ENCODE data around the gene SRMS. TPM values are rescaled to one million over a fixed set of nuclear protein-coding genes. Genes with fewer than 3 reads are reported as not detected.

The SRMS gene
- total and polyA plus RNA-seq, 8 donors = 0.08 to 0.27 (median 0.18) TPM; not detected in 3

DNA sequence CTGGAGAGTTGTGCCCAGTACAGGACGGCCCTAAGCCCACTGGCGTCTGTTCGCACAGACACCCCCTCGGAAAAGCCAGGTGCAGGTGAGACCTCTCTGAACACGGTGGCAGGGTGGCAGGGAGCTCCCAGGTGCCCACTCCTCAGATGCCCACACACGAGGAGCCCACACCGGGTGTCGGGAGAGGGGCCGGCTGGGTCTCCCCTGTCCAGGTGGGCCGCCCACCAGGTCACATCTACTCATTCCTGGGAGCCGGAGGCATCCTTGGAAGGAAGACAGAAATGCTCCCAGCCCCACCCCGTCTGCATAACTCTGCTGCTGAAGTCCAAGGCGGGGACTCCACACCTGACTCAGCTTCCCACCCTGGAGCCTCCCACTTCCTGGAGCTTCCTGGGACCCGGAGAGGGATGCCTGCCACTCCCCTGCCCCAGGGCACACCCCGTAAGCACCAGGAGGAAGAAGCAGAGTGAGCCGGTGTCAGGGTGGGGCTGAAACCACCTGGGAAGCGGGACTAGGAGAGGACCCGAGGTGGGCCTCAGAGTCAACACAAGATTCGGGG lies 2.5 kb downstream of the SRMS start:
- intact Hi-C loops (cut with DNase I) = no loop called here
- Histone ChIP-seq H3K27me3 (peaks cover 18 to 62% of the 10 kb centered on the region in 2 donors), H3K4me1 (no peaks in the 10 kb centered on the region), H3K9me3 (no peaks in the 10 kb centered on the region), H3K4me3 (no peak overlapping the region), H3K27ac (no peak overlapping the region), H3K36me3 (no peaks in the 10 kb centered on the region)
- TF ChIP-seq, protein P1, sequence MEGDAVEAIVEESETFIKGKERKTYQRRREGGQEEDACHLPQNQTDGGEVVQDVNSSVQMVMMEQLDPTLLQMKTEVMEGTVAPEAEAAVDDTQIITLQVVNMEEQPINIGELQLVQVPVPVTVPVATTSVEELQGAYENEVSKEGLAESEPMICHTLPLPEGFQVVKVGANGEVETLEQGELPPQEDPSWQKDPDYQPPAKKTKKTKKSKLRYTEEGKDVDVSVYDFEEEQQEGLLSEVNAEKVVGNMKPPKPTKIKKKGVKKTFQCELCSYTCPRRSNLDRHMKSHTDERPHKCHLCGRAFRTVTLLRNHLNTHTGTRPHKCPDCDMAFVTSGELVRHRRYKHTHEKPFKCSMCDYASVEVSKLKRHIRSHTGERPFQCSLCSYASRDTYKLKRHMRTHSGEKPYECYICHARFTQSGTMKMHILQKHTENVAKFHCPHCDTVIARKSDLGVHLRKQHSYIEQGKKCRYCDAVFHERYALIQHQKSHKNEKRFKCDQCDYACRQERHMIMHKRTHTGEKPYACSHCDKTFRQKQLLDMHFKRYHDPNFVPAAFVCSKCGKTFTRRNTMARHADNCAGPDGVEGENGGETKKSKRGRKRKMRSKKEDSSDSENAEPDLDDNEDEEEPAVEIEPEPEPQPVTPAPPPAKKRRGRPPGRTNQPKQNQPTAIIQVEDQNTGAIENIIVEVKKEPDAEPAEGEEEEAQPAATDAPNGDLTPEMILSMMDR (IDR thresholded peaks at IDR 0.05) = no peak
- DNase-seq (no peak), ATAC-seq (peak; percentile 10)

DNA sequence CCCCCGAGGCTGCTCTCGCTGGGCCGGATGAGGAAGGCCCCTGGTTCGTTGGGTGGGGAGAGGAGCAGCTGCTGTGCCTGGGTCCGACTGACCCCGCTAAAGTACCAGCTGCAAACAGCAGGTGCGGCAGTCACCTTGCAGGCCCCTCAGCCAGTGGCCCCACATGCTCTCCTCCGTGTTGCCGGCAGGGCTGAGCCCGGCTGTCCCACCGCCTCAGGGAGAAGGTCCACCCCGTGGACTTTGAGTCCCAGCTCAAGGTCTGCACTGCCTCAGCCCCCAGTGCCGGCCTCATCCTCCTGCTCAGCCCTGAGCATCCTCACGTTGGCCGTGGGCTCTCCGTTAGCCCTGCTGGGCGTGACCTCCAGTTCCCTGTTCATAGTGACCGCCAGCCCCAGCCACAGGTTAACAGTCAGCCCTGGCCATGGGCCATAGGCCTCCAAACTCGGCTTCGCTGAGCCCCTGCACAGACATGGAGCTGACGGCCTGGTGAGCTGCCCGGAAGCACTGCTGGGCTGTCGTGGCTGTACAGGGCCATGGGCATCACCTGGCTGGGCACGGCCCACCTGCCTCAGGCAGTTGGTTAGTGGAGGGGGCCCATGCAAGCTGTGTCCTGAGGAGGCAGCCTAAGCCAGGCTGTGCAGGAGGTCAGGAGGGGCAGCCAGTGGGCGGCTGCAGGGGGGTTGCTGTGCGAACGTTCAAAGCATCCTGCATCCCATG lies 3.1 kb downstream of the SRMS start:
- no peaks in the 10 kb centered on the region for H3K36me3 ChIP-seq
- H3K4me3 ChIP-seq = no peak overlapping the region
- intact Hi-C loops (cut with DNase I) = no loop called here
- DNase-seq (no peak), ATAC-seq (no peak)
- H3K9me3 ChIP-seq = no peaks in the 10 kb centered on the region
- H3K4me1 ChIP-seq = no peaks in the 10 kb centered on the region
- TF ChIP-seq, protein P1 (IDR thresholded peaks at IDR 0.05) = no peak
- H3K27me3 ChIP-seq = peaks cover 18 to 55% of the 10 kb centered on the region in 2 donors
- H3K27ac ChIP-seq = no peak overlapping the region

DNA sequence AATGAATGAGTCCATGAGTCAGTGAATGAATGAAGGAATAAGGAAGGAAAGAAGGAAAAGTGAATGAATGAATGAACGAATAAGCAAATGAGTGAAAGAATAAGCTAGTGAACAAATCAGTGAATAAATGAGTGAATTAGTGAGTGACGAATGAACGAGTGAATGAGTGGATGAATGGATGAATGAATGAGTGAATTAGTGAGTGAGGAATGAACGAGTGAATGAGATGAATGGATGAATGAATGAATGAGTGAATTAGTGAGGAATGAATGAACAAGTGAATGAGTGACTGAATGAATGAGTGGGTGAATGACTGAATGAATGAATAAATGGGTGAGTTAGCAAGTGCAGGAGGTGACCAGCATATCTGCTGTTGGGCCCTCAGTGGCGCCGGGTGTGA lies 3.8 kb downstream of the SRMS start:
- no peak for ATAC-seq
- intact Hi-C loops (cut with DNase I) = no loop called here

DNA sequence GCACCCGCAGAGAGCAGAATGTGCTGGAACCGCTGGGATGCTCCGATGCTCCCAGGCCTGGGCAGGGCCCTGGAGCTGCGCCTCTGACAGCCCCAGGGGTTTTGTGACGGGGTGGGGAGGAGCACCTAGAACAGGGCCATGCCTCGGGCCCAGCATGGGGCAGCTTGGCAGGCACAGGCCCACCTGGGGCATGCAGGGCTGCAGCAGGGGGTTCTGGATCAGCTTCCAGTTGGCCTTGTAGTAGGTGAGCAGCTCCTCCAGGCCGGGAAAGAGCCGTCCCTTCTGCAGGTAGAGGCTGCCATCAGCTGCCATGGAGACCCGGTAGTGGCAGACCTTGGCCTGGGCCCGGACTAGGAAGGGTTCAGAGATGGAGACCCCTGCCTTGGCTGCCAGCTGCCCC lies 4.4 kb downstream of the SRMS start:
- TF ChIP-seq, protein P1 (IDR thresholded peaks at IDR 0.05) = no peak
- Histone ChIP-seq H3K27ac (no peak overlapping the region), H3K27me3 (peaks cover 10 to 42% of the 10 kb centered on the region in 2 donors), H3K36me3 (no peaks in the 10 kb centered on the region), H3K9me3 (no peaks in the 10 kb centered on the region), H3K4me3 (no peak overlapping the region), H3K4me1 (peaks cover 4 to 10% of the 10 kb centered on the region in 2 donors)
- ATAC-seq (no peak), DNase-seq (no peak)
- intact Hi-C loops (cut with DNase I) = no loop called here

More for the DNA sequence above, 3.8 kb downstream of the SRMS start:
- no peaks in the 10 kb centered on the region for H3K36me3 ChIP-seq
- TF ChIP-seq, protein P1 (IDR thresholded peaks at IDR 0.05) = no peak
- peaks cover 0 to 4% of the 10 kb centered on the region in 2 donors for H3K4me1 ChIP-seq
- no peaks in the 10 kb centered on the region for H3K9me3 ChIP-seq
- H3K27ac ChIP-seq = no peak overlapping the region
- no peak overlapping the region for H3K4me3 ChIP-seq
- peaks cover 16 to 49% of the 10 kb centered on the region in 2 donors for H3K27me3 ChIP-seq
- DNase-seq = no peak

DNA sequence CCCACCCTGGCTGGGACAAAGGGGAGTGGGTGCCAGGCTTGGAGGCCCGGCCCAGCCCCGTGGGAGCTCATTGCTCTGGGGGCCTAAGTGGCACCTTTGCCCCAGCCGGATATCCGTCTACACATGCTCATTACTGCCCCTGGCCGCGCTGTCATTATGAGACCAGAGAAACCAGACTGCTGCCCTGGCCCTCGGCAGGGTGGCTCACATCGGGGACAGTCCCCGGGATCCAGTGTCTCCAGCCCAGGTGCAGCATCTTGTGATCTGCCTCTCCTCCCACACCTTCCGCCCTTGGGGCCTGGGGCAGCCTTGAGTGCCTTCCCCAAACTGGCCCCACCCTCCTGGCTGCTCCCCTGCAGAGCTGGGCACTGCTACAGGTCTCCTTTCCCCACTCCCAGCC lies 4.9 kb downstream of the SRMS start:
- intact Hi-C loops (cut with DNase I) = no loop called here
- ATAC-seq = no peak
- DNase-seq = no peak

More for the DNA sequence above, 4.9 kb downstream of the SRMS start:
- no peaks in the 10 kb centered on the region for H3K9me3 ChIP-seq
- peaks cover 6 to 38% of the 10 kb centered on the region in 2 donors for H3K27me3 ChIP-seq
- no peak overlapping the region for H3K27ac ChIP-seq
- TF ChIP-seq, protein P1 (IDR thresholded peaks at IDR 0.05) = no peak
- no peaks in the 10 kb centered on the region for H3K36me3 ChIP-seq
- H3K4me1 ChIP-seq = peaks cover 4 to 14% of the 10 kb centered on the region in 2 donors
- H3K4me3 ChIP-seq = no peak overlapping the region
